SKM-1 (cell line): ENCODE results near the gene STAMBP.
"Not testable (repeated sequence)": the region's sequence is repeated elsewhere in the genome, so short reads cannot be mapped to it uniquely, and the experiment has no call there.

ENCODE experiments used
- DNase-seq: peaks from one replicate; lab custom pipeline; 2025; ENCODE audit not compliant: unreplicated experiment; lab: John Stamatoyannopoulos, UW

STAMBP gene

GRCh38 chr2:73828818-73829570 is at the start of gene STAMBP:
Gene STAMBP (plus strand): TSS chr2:73828961. CDS start chr2:73830857, 1,896 bp downstream.
- DNase-seq, result peak; percentile 98

GRCh38 chr2:73779467-73780236 is 49.1 kb upstream of the STAMBP start, which contains the start of gene DUSP11:
Gene DUSP11 (minus strand): TSS chr2:73780103. CDS start chr2:73779974, 129 bp downstream.
- DNase-seq, result peak; percentile 89

- DNase-seq, result no peak
Observed at GRCh38 chr2:73780237-73780582, 48.6 kb upstream of the STAMBP start.

GRCh38 chr2:73783402-73783801 is 45.4 kb upstream of the STAMBP start:
- not testable (repeated sequence) for DNase-seq

- DNase-seq, result not testable (repeated sequence)
Observed at GRCh38 chr2:73783883-73784282, 44.9 kb upstream of the STAMBP start, which contains the start of gene C2orf78. Gene C2orf78 (plus strand): TSS chr2:73784183. CDS start chr2:73784310, 127 bp downstream.

- DNase-seq, result no peak
Observed at GRCh38 chr2:73811878-73812277, 16.9 kb upstream of the STAMBP start.

GRCh38 chr2:73812635-73813034 is 16.1 kb upstream of the STAMBP start:
- no peak for DNase-seq

- DNase-seq, result no peak
Observed at GRCh38 chr2:73818296-73818695, 10.5 kb upstream of the STAMBP start.

GRCh38 chr2:73821227-73821626 is 7.5 kb upstream of the STAMBP start:
- DNase-seq, result no peak

GRCh38 chr2:73821669-73822068 is 7.1 kb upstream of the STAMBP start:
- no peak for DNase-seq

GRCh38 chr2:73822276-73822675 is 6.5 kb upstream of the STAMBP start:
- no peak for DNase-seq

- no peak for DNase-seq
Observed at GRCh38 chr2:73822991-73823390, 5.8 kb upstream of the STAMBP start.

- no peak for DNase-seq
Observed at GRCh38 chr2:73823416-73823815, 5.3 kb upstream of the STAMBP start.

GRCh38 chr2:73823916-73824523 is 4.7 kb upstream of the STAMBP start:
- peak; percentile 31 for DNase-seq

- no peak for DNase-seq
Observed at GRCh38 chr2:73825408-73825807, 3.4 kb upstream of the STAMBP start.

GRCh38 chr2:73827018-73827417 is 1.7 kb upstream of the STAMBP start:
- DNase-seq, result peak; percentile 51

GRCh38 chr2:73827660-73828388 is 937 bp upstream of the STAMBP start:
- no peak for DNase-seq

GRCh38 chr2:73828389-73828817 is 358 bp upstream of the STAMBP start:
- no peak for DNase-seq

GRCh38 chr2:73830871-73831401 is 2.2 kb downstream of the STAMBP start:
- DNase-seq, result no peak

- DNase-seq, result no peak
Observed at GRCh38 chr2:73832930-73833329, 4.2 kb downstream of the STAMBP start.
